ENCODE measurements around the gene PLXNA4. TPM values are rescaled to one million over a fixed set of nuclear protein-coding genes. Genes with fewer than 3 reads are reported as not detected.

PLXNA4 gene
- total RNA-seq, 1 donor from 2014 or later: 0.38 TPM

- Mint-ChIP-seq H3K36me3 (ENCODE audit: insufficient read depth) (no peaks in the 10 kb centered on the region), H3K27me3 (peaks cover 15% of the 10 kb centered on the region), H3K27ac (no peak overlapping the region), H3K4me1 (ENCODE audit: low read depth) (peaks cover 1% of the 10 kb centered on the region), H3K4me3 (ENCODE audit: low read depth) (no peak overlapping the region), H3K9me3 (ENCODE audit: low read depth) (no peaks in the 10 kb centered on the region)
- DNase-seq (ENCODE audit: low spot score, unreplicated experiment): no peak
- TF ChIP-seq CTCF (IDR thresholded peaks at IDR 0.05; ENCODE audit: unreplicated experiment): no peak
Observed at GRCh38 chr7:132087421-132087820, 488.8 kb downstream of the PLXNA4 start.

GRCh38 chr7:132084776-132085388 is 491.4 kb downstream of the PLXNA4 start:
- Mint-ChIP-seq H3K9me3 (ENCODE audit: low read depth) (no peaks in the 10 kb centered on the region), H3K4me3 (ENCODE audit: low read depth) (no peak overlapping the region), H3K36me3 (ENCODE audit: insufficient read depth) (no peaks in the 10 kb centered on the region), H3K27ac (no peak overlapping the region), H3K27me3 (peaks cover 12% of the 10 kb centered on the region), H3K4me1 (ENCODE audit: low read depth) (peaks cover 1% of the 10 kb centered on the region)
- TF ChIP-seq CTCF (IDR thresholded peaks at IDR 0.05; ENCODE audit: unreplicated experiment): no peak
- no peak for DNase-seq (ENCODE audit: low spot score, unreplicated experiment)

GRCh38 chr7:132083537-132084123 is 492.6 kb downstream of the PLXNA4 start:
- H3K36me3 Mint-ChIP-seq (ENCODE audit: insufficient read depth): no peaks in the 10 kb centered on the region
- H3K9me3 Mint-ChIP-seq (ENCODE audit: low read depth): no peaks in the 10 kb centered on the region
- H3K4me1 Mint-ChIP-seq (ENCODE audit: low read depth): peaks cover 1% of the 10 kb centered on the region
- H3K27me3 Mint-ChIP-seq: peaks cover 15% of the 10 kb centered on the region
- DNase-seq (ENCODE audit: low spot score, unreplicated experiment): no peak
- TF ChIP-seq CTCF (IDR thresholded peaks at IDR 0.05; ENCODE audit: unreplicated experiment): no peak
- H3K27ac Mint-ChIP-seq: no peak overlapping the region
- no peak overlapping the region for H3K4me3 Mint-ChIP-seq (ENCODE audit: low read depth)

- Mint-ChIP-seq H3K27me3 (peaks cover 15% of the 10 kb centered on the region), H3K27ac (no peak overlapping the region), H3K4me1 (ENCODE audit: low read depth) (peaks cover 1% of the 10 kb centered on the region), H3K4me3 (ENCODE audit: low read depth) (no peak overlapping the region), H3K9me3 (ENCODE audit: low read depth) (no peaks in the 10 kb centered on the region), H3K36me3 (ENCODE audit: insufficient read depth) (no peaks in the 10 kb centered on the region)
- TF ChIP-seq CTCF (IDR thresholded peaks at IDR 0.05; ENCODE audit: unreplicated experiment): no peak
- DNase-seq (ENCODE audit: low spot score, unreplicated experiment): no peak
Observed at GRCh38 chr7:132083126-132083525, 493.1 kb downstream of the PLXNA4 start.

GRCh38 chr7:132082394-132082793 is 493.9 kb downstream of the PLXNA4 start:
- Mint-ChIP-seq H3K36me3 (ENCODE audit: insufficient read depth) (no peaks in the 10 kb centered on the region), H3K27ac (no peak overlapping the region), H3K9me3 (ENCODE audit: low read depth) (no peaks in the 10 kb centered on the region), H3K4me3 (ENCODE audit: low read depth) (no peak overlapping the region), H3K4me1 (ENCODE audit: low read depth) (peaks cover 1% of the 10 kb centered on the region), H3K27me3 (peaks cover 19% of the 10 kb centered on the region)
- no peak for TF ChIP-seq CTCF (IDR thresholded peaks at IDR 0.05; ENCODE audit: unreplicated experiment)
- DNase-seq (ENCODE audit: low spot score, unreplicated experiment): no peak

Data from progenitor cell of endocrine pancreas (in vitro differentiated cells).